Measurements from ENCODE around the gene HDAC11.

DNA sequence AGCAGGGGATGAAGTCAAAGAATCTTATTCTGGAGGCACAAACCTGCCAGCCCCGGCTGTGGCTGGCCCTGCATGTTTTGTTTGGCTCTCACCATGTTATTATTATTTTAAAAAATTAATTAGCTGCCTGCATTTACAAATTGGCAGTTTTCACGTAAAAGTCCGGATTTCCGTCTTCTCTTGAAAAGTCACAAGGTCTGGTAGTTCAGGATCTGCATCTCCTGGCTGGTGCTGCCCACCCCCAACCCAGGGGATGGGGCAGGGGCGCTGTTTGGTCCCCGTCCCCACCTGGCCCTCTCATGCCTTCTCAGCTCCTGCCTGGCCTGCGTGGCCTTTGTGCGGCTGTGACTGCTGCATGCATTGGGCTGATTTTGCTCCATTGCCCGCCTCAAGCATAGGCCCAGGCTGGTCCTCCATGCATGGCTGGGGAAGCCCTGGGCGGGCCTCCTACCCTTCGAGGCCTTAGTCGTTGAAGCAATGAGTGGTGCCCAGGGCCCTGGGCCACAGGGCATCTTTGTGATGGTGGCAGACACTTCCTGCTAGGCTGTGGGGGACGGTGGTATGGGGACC is 70.8 kb downstream of the HDAC11 start:
- TF ChIP-seq, protein P1, sequence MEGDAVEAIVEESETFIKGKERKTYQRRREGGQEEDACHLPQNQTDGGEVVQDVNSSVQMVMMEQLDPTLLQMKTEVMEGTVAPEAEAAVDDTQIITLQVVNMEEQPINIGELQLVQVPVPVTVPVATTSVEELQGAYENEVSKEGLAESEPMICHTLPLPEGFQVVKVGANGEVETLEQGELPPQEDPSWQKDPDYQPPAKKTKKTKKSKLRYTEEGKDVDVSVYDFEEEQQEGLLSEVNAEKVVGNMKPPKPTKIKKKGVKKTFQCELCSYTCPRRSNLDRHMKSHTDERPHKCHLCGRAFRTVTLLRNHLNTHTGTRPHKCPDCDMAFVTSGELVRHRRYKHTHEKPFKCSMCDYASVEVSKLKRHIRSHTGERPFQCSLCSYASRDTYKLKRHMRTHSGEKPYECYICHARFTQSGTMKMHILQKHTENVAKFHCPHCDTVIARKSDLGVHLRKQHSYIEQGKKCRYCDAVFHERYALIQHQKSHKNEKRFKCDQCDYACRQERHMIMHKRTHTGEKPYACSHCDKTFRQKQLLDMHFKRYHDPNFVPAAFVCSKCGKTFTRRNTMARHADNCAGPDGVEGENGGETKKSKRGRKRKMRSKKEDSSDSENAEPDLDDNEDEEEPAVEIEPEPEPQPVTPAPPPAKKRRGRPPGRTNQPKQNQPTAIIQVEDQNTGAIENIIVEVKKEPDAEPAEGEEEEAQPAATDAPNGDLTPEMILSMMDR (conservative IDR thresholded peaks at IDR 0.05 in 1 of 2, IDR thresholded peaks at IDR 0.05 in 1 of 2; ENCODE audit: low read depth in 1 of 2, low read length in 2 of 2) = no peak
- TF ChIP-seq EZH2 (IDR thresholded peaks at IDR 0.05; ENCODE audit: low read length, missing control alignments) = no peak

Data from fibroblast of lung (primary cell).